Spleen (tissue), 13 donors: ENCODE measurements around the gene COL11A1. TPM values are rescaled to one million over a fixed set of nuclear protein-coding genes. Genes with fewer than 3 reads are reported as not detected.
A peak's percentile ranks its signal among the peaks of the same experiment; 100 is the strongest.

Experiments used
- DNase-seq: peaks from one replicate; pipeline ENCODE4 v3.0.0-alpha.2; 2020
- H3K27ac ChIP-seq, 8 donors: fragments of 200-600 bp; sonication (generic) in 7 of 8; 1 replicate in 4 of 8; 2 replicates in 4 of 8; pipeline versions ENCODE4 v1.5.0 to v1.8.0; 2016 to 2021; ENCODE audit warnings: inconsistent platforms in 4 of 8, mild to moderate bottlenecking in 4 of 8, moderate library complexity in 1 of 8
- H3K27me3 ChIP-seq, 7 donors: fragments of 200-600 bp; sonication (generic) in 6 of 7; replicated peaks in 1 of 7; 1 replicate in 4 of 7; 2 replicates in 3 of 7; pipeline versions ENCODE4 v1.5.0 to v1.8.0; 2016 to 2021; ENCODE audit warnings: inconsistent platforms in 3 of 7, mild to moderate bottlenecking in 1 of 7
- H3K36me3 ChIP-seq, 6 donors: fragments of 200-600 bp; sonication (generic) in 5 of 6; 1 replicate in 4 of 6; 2 replicates in 2 of 6; pipeline versions ENCODE4 v1.5.0 to v1.8.0; 2016 to 2021; ENCODE audit warnings: inconsistent platforms in 2 of 6
- H3K4me1 ChIP-seq, 6 donors: fragments of 200-600 bp; sonication (generic) in 5 of 6; 1 replicate in 3 of 6; 2 replicates in 3 of 6; pipeline versions ENCODE4 v1.5.0 to v1.8.0; 2016 to 2021; ENCODE audit warnings: inconsistent platforms in 3 of 6
- H3K4me3 ChIP-seq, 8 donors: fragments of 200-600 bp; sonication (generic) in 7 of 8; 1 replicate in 4 of 8; 2 replicates in 4 of 8; pipeline versions ENCODE4 v1.5.0 to v1.8.0; 2016 to 2021; ENCODE audit warnings: inconsistent platforms in 4 of 8, mild to moderate bottlenecking in 4 of 8, moderate library complexity in 2 of 8
- H3K9me3 ChIP-seq, 8 donors: fragments of 200-600 bp; sonication (generic) in 7 of 8; 1 replicate in 4 of 8; 2 replicates in 4 of 8; pipeline versions ENCODE4 v1.5.0 to v1.8.0; 2016 to 2021; ENCODE audit warnings: inconsistent platforms in 4 of 8
- POLR2A ChIP-seq, 3 donors: fragments of 450-650 bp; IDR thresholded peaks; one replicate each; pipeline ENCODE4 v1.5.1; 2017; ENCODE audit warnings: antibody characterized with exemption in 3 of 3, mild to moderate bottlenecking in 1 of 3
- POLR2AphosphoS5 ChIP-seq, 3 donors: sonication (generic); formaldehyde crosslinking; IDR thresholded peaks; one replicate each; pipeline ENCODE4 v1.5.1; 2017; ENCODE audit warnings: antibody characterized with exemption in 3 of 3
- whole genome bisulfite sequencing, 5 donors: extraction: QIAGEN DNeasy Blood & Tissue Kit in 3 of 5; methylation state at CpG; one replicate each; pipeline versions ENCODE4 v1.1.5 to v1.1.7; 2013 to 2018; 5-methylcytosine and 5-hydroxymethylcytosine counted together
- intact Hi-C: fragments of 100-400 bp; cut with DNase I; formaldehyde crosslinking; loops from one replicate; pipeline ENCODE4 v1.15.0; 2023; ENCODE audit warnings: low total_unique reads
- long read RNA-seq, 2 donors: transcript quantifications; one replicate each; lab custom pipeline, GENCODE V29; 2026
- polyA plus RNA-seq, 3 donors: library from polyadenylated mRNA; stranded (reverse); fragments of 200-250 nt; gene quantifications; one replicate each; pipeline ENCODE4 v1.2.1, GENCODE V29; 2013
- total RNA-seq, 7 donors: library from RNA; depleted of rRNA in 3 of 7; stranded (reverse); fragments of >200 nt in 3 of 7; fragmentation: NEBNext Ultra II Directional in 4 of 7; extraction: Animal tissue kit (Norgen Biotek cat#: 25700) in 4 of 7; gene quantifications; one replicate each; pipeline versions ENCODE4 v1.1.0 to v1.2.1, GENCODE V29; 2016 to 2021
- TF ChIP-seq, protein P1 (sequence below), 11 experiments: fragments of 200-600 bp in 7 of 11; fragments of 450-650 bp in 4 of 11; sonication (generic) in 4 of 11; IDR thresholded peaks in 8 of 11; conservative IDR thresholded peaks in 3 of 11; 1 replicate in 7 of 11; 2 replicates in 4 of 11; pipeline versions ENCODE4 v1.4.0 to v1.8.0; 2016 to 2021; ENCODE audit warnings: antibody characterized with exemption in 11 of 11, inconsistent platforms in 4 of 11, mild to moderate bottlenecking in 1 of 11
- donor health status: healthy with polysubstance abuse.
- donor health status: DM: no; HTN: no; CAD: no; lungs with moderate emphysema.
- donor health status: DM: no; HTN: no; CAD: no.
- donor health status: Bipolar disorder and iron deficiency.
- donor health status: healthy.
- donor health status: DM: no; HTN: no; CAD: no.
- donor health status: DM: yes; HTN: yes; CAD: no.

The COL11A1 gene
- 10 to 100 TPM in 1 of 7 donors, 1 to 10 TPM in 2, under 1 TPM in 3, not detected in 1; 0.13 to 11.1 (median 1.0) TPM for total RNA-seq
- polyA plus RNA-seq = 1 to 10 TPM in 1 of 3 donors, under 1 TPM in 2; 0.02 to 1.0 (median 0.23) TPM
- long read RNA-seq, donor 1 = 0 reads
- long read RNA-seq, donor 2 = 0 reads

DNA sequence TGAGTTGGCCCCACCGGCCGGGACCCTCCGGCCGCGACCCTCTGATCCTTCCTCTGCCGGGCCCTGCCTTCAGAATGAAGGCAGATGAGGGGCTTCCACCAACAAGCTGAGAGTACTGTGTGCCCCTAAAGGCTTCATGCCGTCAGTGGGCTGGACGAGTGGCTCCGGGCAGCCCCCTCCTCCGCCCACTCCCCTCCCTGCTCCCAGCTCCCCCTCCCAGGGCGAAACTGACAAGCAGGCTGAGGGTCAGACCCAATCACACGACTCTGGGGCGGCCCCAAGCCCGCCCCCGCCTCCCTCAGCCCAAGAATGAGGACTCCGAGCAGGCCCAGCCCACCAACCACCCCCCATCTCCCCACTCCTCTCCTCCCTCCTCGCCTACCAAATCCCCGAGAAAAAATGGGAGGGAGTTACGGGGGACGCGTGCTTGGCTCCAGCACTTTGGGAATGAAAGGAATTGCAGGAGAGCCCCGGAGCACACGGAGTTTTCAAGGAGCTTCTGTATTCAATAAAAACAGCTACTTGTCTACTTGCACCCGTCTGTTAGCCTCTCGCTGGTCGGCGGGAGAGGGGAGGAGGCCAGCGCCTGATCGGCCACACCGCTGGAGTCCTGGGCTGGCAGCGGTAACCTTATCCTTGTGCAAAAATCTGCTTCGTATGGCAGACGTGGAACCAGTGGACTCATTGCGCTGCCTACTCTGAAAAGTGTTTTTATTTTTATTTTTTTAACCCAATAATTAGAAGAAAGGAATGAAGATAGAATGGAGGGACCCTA, at the start of gene COL11A1:
Gene COL11A1, minus strand, starts transcription at position 147 of the 775 bp plus-strand sequence. CDS start 344 bp downstream, outside the sequence.
- Histone ChIP-seq H3K4me1 (peaks cover 0 to 27% (median 11%) of the 10 kb centered on the region in 6 donors), H3K36me3 (no peaks in the 10 kb centered on the region), H3K27ac (no peak within 1 kb of the TSS), H3K27me3 (peaks cover 0 to 38% (median 9%) of the 10 kb centered on the region in 7 donors), H3K9me3 (no peaks in the 10 kb centered on the region), H3K4me3 (peak within 1 kb of the TSS in 5 of 8 donors; percentile 2 to 53 (median 29))
- no peak for DNase-seq
- TF ChIP-seq, protein P1, sequence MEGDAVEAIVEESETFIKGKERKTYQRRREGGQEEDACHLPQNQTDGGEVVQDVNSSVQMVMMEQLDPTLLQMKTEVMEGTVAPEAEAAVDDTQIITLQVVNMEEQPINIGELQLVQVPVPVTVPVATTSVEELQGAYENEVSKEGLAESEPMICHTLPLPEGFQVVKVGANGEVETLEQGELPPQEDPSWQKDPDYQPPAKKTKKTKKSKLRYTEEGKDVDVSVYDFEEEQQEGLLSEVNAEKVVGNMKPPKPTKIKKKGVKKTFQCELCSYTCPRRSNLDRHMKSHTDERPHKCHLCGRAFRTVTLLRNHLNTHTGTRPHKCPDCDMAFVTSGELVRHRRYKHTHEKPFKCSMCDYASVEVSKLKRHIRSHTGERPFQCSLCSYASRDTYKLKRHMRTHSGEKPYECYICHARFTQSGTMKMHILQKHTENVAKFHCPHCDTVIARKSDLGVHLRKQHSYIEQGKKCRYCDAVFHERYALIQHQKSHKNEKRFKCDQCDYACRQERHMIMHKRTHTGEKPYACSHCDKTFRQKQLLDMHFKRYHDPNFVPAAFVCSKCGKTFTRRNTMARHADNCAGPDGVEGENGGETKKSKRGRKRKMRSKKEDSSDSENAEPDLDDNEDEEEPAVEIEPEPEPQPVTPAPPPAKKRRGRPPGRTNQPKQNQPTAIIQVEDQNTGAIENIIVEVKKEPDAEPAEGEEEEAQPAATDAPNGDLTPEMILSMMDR (IDR thresholded peaks at IDR 0.05 in 8 of 11, conservative IDR thresholded peaks at IDR 0.05 in 3 of 11) = no peak
- TF ChIP-seq POLR2A (IDR thresholded peaks at IDR 0.05) = no peak
- TF ChIP-seq POLR2AphosphoS5 (IDR thresholded peaks at IDR 0.05) = no peak
- 12 to 20% (median 16%) methylated on average over 26 to 34 of the region's 34 CpGs for whole genome bisulfite sequencing, 5 donors
- intact Hi-C loops = no loop called here

DNA sequence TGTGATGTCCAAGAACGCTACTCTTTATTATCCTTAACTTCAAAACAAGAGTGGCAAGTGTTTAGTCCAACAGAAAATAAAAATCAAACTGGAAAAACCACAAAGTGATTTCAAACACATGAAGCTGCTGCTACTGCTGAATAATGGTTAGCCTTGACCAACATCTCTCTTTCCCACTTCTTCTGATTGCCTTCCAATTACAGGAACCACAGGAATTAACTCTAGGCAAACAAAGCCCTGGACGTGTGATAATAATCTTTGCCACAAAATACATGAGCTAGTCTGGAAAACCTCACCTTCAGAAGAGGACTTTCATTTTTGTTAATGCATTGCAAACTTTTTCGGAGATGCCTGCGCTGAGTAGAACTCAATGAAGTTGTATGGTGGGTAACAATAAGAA, 48.6 kb upstream of the COL11A1 start:
- no peaks in the 10 kb centered on the region for H3K27me3 ChIP-seq
- DNase-seq = no peak
- H3K4me1 ChIP-seq = no peaks in the 10 kb centered on the region
- WGBS, 5 donors = 62 to 76% (median 65%) methylated on average over 4 of the region's 4 CpGs
- H3K27ac ChIP-seq = no peak overlapping the region
- H3K36me3 ChIP-seq = no peaks in the 10 kb centered on the region
- H3K9me3 ChIP-seq = no peaks in the 10 kb centered on the region
- H3K4me3 ChIP-seq = no peak overlapping the region
- intact Hi-C loops = no loop called here
- TF ChIP-seq, protein P1 (IDR thresholded peaks at IDR 0.05 in 8 of 11, conservative IDR thresholded peaks at IDR 0.05 in 3 of 11) = no peak
- TF ChIP-seq POLR2A (IDR thresholded peaks at IDR 0.05) = no peak
- TF ChIP-seq POLR2AphosphoS5 (IDR thresholded peaks at IDR 0.05) = no peak

DNA sequence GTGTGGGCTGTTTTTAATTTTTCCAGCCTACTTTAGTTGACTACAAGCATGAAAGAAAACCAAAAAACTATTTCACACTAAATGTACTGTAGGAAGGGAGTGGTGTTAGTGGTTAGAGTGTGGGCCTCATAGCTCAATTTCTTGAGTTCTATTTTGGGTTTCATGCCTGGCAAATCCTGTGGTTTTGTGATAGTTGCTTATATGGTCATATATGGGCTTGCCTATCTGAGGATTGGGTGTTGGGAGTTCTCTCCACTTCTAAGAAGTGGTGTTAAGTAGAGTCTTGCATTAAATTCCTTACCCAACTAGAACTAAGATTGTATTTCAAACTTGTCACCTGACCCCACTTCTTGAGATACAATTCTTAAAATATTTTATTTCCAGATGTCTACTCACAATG, 37.8 kb upstream of the COL11A1 start:
- DNase-seq = no peak

DNA sequence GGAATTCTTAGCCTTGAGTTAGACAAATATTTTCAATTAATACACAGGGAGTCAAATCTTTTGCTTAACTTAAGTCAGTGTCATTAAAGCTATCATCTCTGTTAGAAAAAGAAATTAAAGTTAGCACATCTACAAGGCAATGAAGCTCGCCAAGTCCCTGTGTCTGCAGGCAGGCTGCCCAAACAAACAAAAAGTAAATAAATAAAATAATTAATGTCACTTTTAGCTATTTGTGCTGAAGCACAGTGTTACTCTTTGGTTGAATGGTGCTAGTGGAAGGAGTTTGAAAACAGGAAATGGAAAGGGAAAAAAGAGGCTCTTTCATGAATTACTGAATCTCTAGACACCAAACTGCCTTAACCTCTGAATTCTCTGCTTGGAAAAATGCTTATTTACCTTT, 37.1 kb upstream of the COL11A1 start:
- Histone ChIP-seq H3K27ac (no peak overlapping the region), H3K36me3 (no peaks in the 10 kb centered on the region), H3K4me1 (no peaks in the 10 kb centered on the region), H3K9me3 (no peaks in the 10 kb centered on the region), H3K27me3 (no peaks in the 10 kb centered on the region), H3K4me3 (no peak overlapping the region)
- DNase-seq = no peak
- intact Hi-C loops = no loop called here
- TF ChIP-seq POLR2AphosphoS5 (IDR thresholded peaks at IDR 0.05) (no peak), POLR2A (IDR thresholded peaks at IDR 0.05) (no peak)
- TF ChIP-seq, protein P1 (IDR thresholded peaks at IDR 0.05 in 8 of 11, conservative IDR thresholded peaks at IDR 0.05 in 3 of 11) = no peak
- 57 to 81% (median 70%) methylated on average over 1 of the region's 1 CpG for WGBS, 5 donors

More for the DNA sequence above, 37.8 kb upstream of the COL11A1 start:
- no peak overlapping the region for H3K27ac ChIP-seq
- no peaks in the 10 kb centered on the region for H3K9me3 ChIP-seq
- TF ChIP-seq POLR2AphosphoS5 (IDR thresholded peaks at IDR 0.05) (no peak), POLR2A (IDR thresholded peaks at IDR 0.05) (no peak)
- TF ChIP-seq, protein P1 (IDR thresholded peaks at IDR 0.05 in 8 of 11, conservative IDR thresholded peaks at IDR 0.05 in 3 of 11) = no peak
- no peaks in the 10 kb centered on the region for H3K4me1 ChIP-seq
- no peak overlapping the region for H3K4me3 ChIP-seq
- H3K27me3 ChIP-seq = no peaks in the 10 kb centered on the region
- no peaks in the 10 kb centered on the region for H3K36me3 ChIP-seq
- intact Hi-C loops = no loop called here
